ENCODE measurements around the gene UBQLN4.

DNA sequence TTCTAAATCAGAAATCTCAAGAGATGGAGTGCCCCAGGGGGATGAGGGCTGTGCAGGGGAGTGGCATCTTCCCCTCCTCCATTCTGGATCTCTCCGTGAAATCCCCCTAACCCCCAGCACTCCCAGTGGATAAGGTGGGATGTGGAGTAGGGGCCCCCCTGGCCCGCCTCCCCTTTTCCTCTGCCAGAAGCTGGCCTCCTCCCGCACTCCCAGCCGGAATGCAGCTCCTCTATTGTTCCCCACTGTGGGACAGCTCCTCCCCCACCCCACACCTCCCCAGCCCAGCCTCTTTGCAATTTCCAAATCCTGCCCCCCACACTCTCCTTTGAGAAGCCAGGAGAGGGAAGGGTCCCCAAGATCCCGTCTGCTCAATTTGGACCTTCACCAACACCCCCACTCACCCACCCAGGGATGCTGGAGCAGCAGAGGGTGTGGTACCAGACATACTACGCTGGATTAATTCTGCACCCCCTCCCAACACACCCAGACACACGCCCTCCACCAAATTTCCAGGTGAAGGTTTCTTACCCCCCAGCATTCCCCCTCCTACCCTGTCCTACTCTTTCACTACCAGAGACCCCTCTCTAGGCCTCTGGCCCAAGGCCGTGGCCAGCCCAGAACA is 26.8 kb upstream of the UBQLN4 start:
- TF ChIP-seq LEF1 (IDR thresholded peaks at IDR 0.05; ENCODE audit: borderline replicate concordance) (no peak), FOXM1 (IDR thresholded peaks at IDR 0.05; ENCODE audit: borderline replicate concordance) (no peak), SP1 (IDR thresholded peaks at IDR 0.05) (no peak), ELF4 (IDR thresholded peaks at IDR 0.05) (no peak), BHLHE40 (IDR thresholded peaks at IDR 0.05; ENCODE audit: borderline replicate concordance) (no peak), ZNF384 (IDR thresholded peaks at IDR 0.05) (no peak)
- TF ChIP-seq, protein P1, sequence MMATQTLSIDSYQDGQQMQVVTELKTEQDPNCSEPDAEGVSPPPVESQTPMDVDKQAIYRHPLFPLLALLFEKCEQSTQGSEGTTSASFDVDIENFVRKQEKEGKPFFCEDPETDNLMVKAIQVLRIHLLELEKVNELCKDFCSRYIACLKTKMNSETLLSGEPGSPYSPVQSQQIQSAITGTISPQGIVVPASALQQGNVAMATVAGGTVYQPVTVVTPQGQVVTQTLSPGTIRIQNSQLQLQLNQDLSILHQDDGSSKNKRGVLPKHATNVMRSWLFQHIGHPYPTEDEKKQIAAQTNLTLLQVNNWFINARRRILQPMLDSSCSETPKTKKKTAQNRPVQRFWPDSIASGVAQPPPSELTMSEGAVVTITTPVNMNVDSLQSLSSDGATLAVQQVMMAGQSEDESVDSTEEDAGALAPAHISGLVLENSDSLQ (IDR thresholded peaks at IDR 0.05), result no peak
